Chondrocyte (in vitro differentiated cells): ENCODE measurements around the gene FLACC1. TPM values are rescaled to one million over a fixed set of nuclear protein-coding genes. Genes with fewer than 3 reads are reported as not detected.

ENCODE experiments used
- DNase-seq: peaks from one replicate; pipeline ENCODE4 v3.0.0; 2021; ENCODE audit warnings: mixed read lengths, low spot score
- H3K27ac Mint-ChIP-seq: one replicate; pipeline ENCODE4 v1.8.0; 2021; ENCODE audit warnings: mild to moderate bottlenecking, moderate library complexity, mixed read lengths; ENCODE audit not compliant: unreplicated experiment
- H3K27me3 Mint-ChIP-seq: 2 replicates; pipeline ENCODE4 v1.8.0; 2021; ENCODE audit warnings: low read depth, mixed read lengths
- H3K36me3 Mint-ChIP-seq: 2 replicates; pipeline ENCODE4 v1.8.0; 2021; ENCODE audit warnings: low read depth, mixed read lengths
- H3K4me1 Mint-ChIP-seq: 2 replicates; pipeline ENCODE4 v1.8.0; 2021; ENCODE audit warnings: low read depth, mild to moderate bottlenecking, mixed read lengths
- H3K4me3 Mint-ChIP-seq: one replicate; pipeline ENCODE4 v1.8.0; 2021; ENCODE audit warnings: mild to moderate bottlenecking, moderate library complexity, mixed read lengths; ENCODE audit not compliant: unreplicated experiment
- H3K9me3 Mint-ChIP-seq: 2 replicates; pipeline ENCODE4 v1.8.0; 2021; ENCODE audit warnings: low read depth, mixed read lengths
- CTCF ChIP-seq: fragments of 200-600 bp; sonication (generic); IDR thresholded peaks from 2 replicates; pipeline ENCODE4 v1.5.0; 2021; ENCODE audit warnings: antibody characterized with exemption, mild to moderate bottlenecking, moderate library complexity
- total RNA-seq: library from RNA; stranded (reverse); gene quantifications from 3 replicates; pipeline ENCODE4 v1.2.1, GENCODE V29; 2021

The FLACC1 gene
- total RNA-seq, 1 donor from 2014 or later = 1.4 TPM

- Mint-ChIP-seq H3K4me3 (no peak overlapping the region), H3K4me1 (no peaks in the 10 kb centered on the region), H3K9me3 (no peaks in the 10 kb centered on the region), H3K27ac (no peak overlapping the region), H3K27me3 (no peaks in the 10 kb centered on the region), H3K36me3 (peaks cover 7% of the 10 kb centered on the region)
- no peak for TF ChIP-seq CTCF
- no peak for DNase-seq
Observed at GRCh38 chr2:201279079-201279478, 78.1 kb downstream of the FLACC1 start.

- no peak for TF ChIP-seq CTCF
- H3K4me3 Mint-ChIP-seq = no peak overlapping the region
- no peaks in the 10 kb centered on the region for H3K4me1 Mint-ChIP-seq
- peaks cover 7% of the 10 kb centered on the region for H3K36me3 Mint-ChIP-seq
- no peaks in the 10 kb centered on the region for H3K9me3 Mint-ChIP-seq
- DNase-seq = no peak
- no peaks in the 10 kb centered on the region for H3K27me3 Mint-ChIP-seq
- H3K27ac Mint-ChIP-seq = no peak overlapping the region
Observed at GRCh38 chr2:201276511-201276910, 80.6 kb downstream of the FLACC1 start.

- peaks cover 7% of the 10 kb centered on the region for H3K36me3 Mint-ChIP-seq
- no peaks in the 10 kb centered on the region for H3K9me3 Mint-ChIP-seq
- H3K27me3 Mint-ChIP-seq = no peaks in the 10 kb centered on the region
- no peaks in the 10 kb centered on the region for H3K4me1 Mint-ChIP-seq
- H3K4me3 Mint-ChIP-seq = no peak overlapping the region
- TF ChIP-seq CTCF = no peak
- no peak for DNase-seq
- no peak overlapping the region for H3K27ac Mint-ChIP-seq
Observed at GRCh38 chr2:201275990-201276389, 81.2 kb downstream of the FLACC1 start.

GRCh38 chr2:201275069-201275468 lies 82.1 kb downstream of the FLACC1 start:
- no peak for DNase-seq
- Mint-ChIP-seq H3K27ac (no peak overlapping the region), H3K9me3 (no peaks in the 10 kb centered on the region), H3K27me3 (no peaks in the 10 kb centered on the region), H3K4me3 (no peak overlapping the region), H3K36me3 (peaks cover 3% of the 10 kb centered on the region), H3K4me1 (no peaks in the 10 kb centered on the region)
- TF ChIP-seq CTCF = no peak

GRCh38 chr2:201273330-201273983 lies 83.7 kb downstream of the FLACC1 start:
- no peak for TF ChIP-seq CTCF
- H3K4me3 Mint-ChIP-seq = no peak overlapping the region
- H3K27me3 Mint-ChIP-seq = no peaks in the 10 kb centered on the region
- H3K4me1 Mint-ChIP-seq = no peaks in the 10 kb centered on the region
- DNase-seq = no peak
- no peaks in the 10 kb centered on the region for H3K9me3 Mint-ChIP-seq
- peaks cover 1% of the 10 kb centered on the region for H3K36me3 Mint-ChIP-seq
- no peak overlapping the region for H3K27ac Mint-ChIP-seq
